Lung (tissue), 12 donors: ENCODE results near the gene DNAH1. TPM values are rescaled to one million over a fixed set of nuclear protein-coding genes. Genes with fewer than 3 reads are reported as not detected.

Experiments used
- ATAC-seq: fragments of 200-7000 bp; cut with Tn5 transposase; one replicate; pipeline ENCODE4 v1.9.1; 2020; ENCODE audit warnings: moderate number of reproducible peaks; ENCODE audit not compliant: insufficient read depth, low FRiP score
- DNase-seq, 3 donors: peaks; one replicate each; pipeline ENCODE4 v3.0.0-alpha.2; 2013 to 2017
- H3K27ac ChIP-seq, 2 donors: one replicate each; pipeline ENCODE4 v1.5.1; 2013; ENCODE audit warnings: mild to moderate bottlenecking in 2 of 2, moderate library complexity in 2 of 2, control low read depth in 1 of 2, inconsistent platforms in 1 of 2, low read depth in 1 of 2, low read length in 1 of 2
- H3K27me3 ChIP-seq, 3 donors: one replicate each; pipeline ENCODE4 v1.5.1; 2013; ENCODE audit warnings: low read length in 2 of 3; ENCODE audit not compliant: control insufficient read depth in 3 of 3, insufficient read depth in 3 of 3
- H3K36me3 ChIP-seq, 4 donors: one replicate each; pipeline ENCODE4 v1.5.1; 2013; ENCODE audit warnings: low read length in 4 of 4, mild to moderate bottlenecking in 1 of 4, moderate library complexity in 1 of 4; ENCODE audit not compliant: control insufficient read depth in 4 of 4, insufficient read depth in 4 of 4
- H3K4me1 ChIP-seq, 5 donors: one replicate each; pipeline ENCODE4 v1.5.1; 2013; ENCODE audit warnings: low read length in 5 of 5, mild to moderate bottlenecking in 2 of 5, moderate library complexity in 1 of 5; ENCODE audit not compliant: control insufficient read depth in 5 of 5, insufficient read depth in 5 of 5
- H3K4me3 ChIP-seq: one replicate; pipeline ENCODE4 v1.5.1; 2013; ENCODE audit warnings: mild to moderate bottlenecking, control low read depth, moderate library complexity
- H3K9ac ChIP-seq, 2 donors: one replicate each; pipeline ENCODE4 v1.5.1; 2013; ENCODE audit warnings: low read length in 2 of 2, control low read depth in 1 of 2; ENCODE audit not compliant: insufficient read depth in 1 of 2
- H3K9me3 ChIP-seq, 4 donors: one replicate each; pipeline ENCODE4 v1.5.1; 2013; ENCODE audit warnings: low read length in 3 of 4, mild to moderate bottlenecking in 1 of 4, moderate library complexity in 1 of 4; ENCODE audit not compliant: control insufficient read depth in 4 of 4, insufficient read depth in 3 of 4
- CTCF ChIP-seq: IDR thresholded peaks from 2 replicates; pipeline ENCODE4 v1.5.1; 2012; ENCODE audit warnings: mild to moderate bottlenecking; ENCODE audit errors: control extremely low read depth, extremely low read depth
- WGBS, 2 donors: extraction: QIAGEN DNeasy Blood & Tissue Kit; methylation state at CpG; one replicate each; pipeline ENCODE4 v1.1.7; 2013; 5-methylcytosine and 5-hydroxymethylcytosine counted together
- polyA plus RNA-seq, 2 donors: library from polyadenylated mRNA; stranded (reverse); fragments of 200-250 nt; gene quantifications; one replicate each; pipeline ENCODE4 v1.2.1, GENCODE V29; 2013
- total RNA-seq, 2 donors: library from RNA; depleted of rRNA in 1 of 2; stranded (reverse); fragments of >200 nt in 1 of 2; gene quantifications; one replicate each; pipeline ENCODE4 v1.2.1, GENCODE V29; 2014 to 2021
- donor health status: control.
- donor health status: control.
- donor health status: Bipolar disorder and iron deficiency.
- donor health status: healthy.
- donor health status: DM: yes; HTN: yes; CAD: no.

Gene DNAH1
- total and polyA plus RNA-seq, 4 donors, result 6.1 to 21.5 (median 11.4) TPM

- Histone ChIP-seq H3K27me3 (no peaks in the 10 kb centered on the region), H3K4me3 (no peak overlapping the region), H3K4me1 (no peaks in the 10 kb centered on the region), H3K9me3 (no peaks in the 10 kb centered on the region), H3K27ac (no peak overlapping the region), H3K36me3 (peaks cover 0 to 25% (median 0%) of the 10 kb centered on the region in 4 donors), H3K9ac (no peak overlapping the region)
- DNase-seq (no peak), ATAC-seq (no peak)
- 93 to 95% methylated on average over 2 of the region's 2 CpGs for WGBS, 2 donors
- TF ChIP-seq CTCF, result no peak
These were observed 71.4 kb downstream of the DNAH1 start for GRCh38 chr3:52387481-52387880.

GRCh38 chr3:52388348-52388821 is 72.3 kb downstream of the DNAH1 start:
- Histone ChIP-seq H3K36me3 (peaks cover 0 to 34% (median 1%) of the 10 kb centered on the region in 4 donors), H3K27me3 (no peaks in the 10 kb centered on the region), H3K9ac (no peak overlapping the region), H3K9me3 (no peaks in the 10 kb centered on the region), H3K4me3 (no peak overlapping the region), H3K4me1 (no peaks in the 10 kb centered on the region), H3K27ac (no peak overlapping the region)
- no peak for TF ChIP-seq CTCF
- DNase-seq, result no peak
- 86 to 89% methylated on average over 17 to 18 of the region's 18 CpGs for WGBS, 2 donors
- no peak for ATAC-seq

GRCh38 chr3:52388933-52389332 is 72.8 kb downstream of the DNAH1 start:
- H3K9ac ChIP-seq, result no peak overlapping the region
- no peak for TF ChIP-seq CTCF
- no peak overlapping the region for H3K27ac ChIP-seq
- 95 to 100% methylated on average over 9 of the region's 9 CpGs for WGBS, 2 donors
- ATAC-seq, result no peak
- DNase-seq, result no peak
- peaks cover 0 to 34% (median 1%) of the 10 kb centered on the region in 4 donors for H3K36me3 ChIP-seq
- H3K27me3 ChIP-seq, result no peaks in the 10 kb centered on the region
- H3K9me3 ChIP-seq, result no peaks in the 10 kb centered on the region
- H3K4me3 ChIP-seq, result no peak overlapping the region
- no peaks in the 10 kb centered on the region for H3K4me1 ChIP-seq

- H3K9me3 ChIP-seq, result no peaks in the 10 kb centered on the region
- WGBS, 2 donors, result 96 to 97% methylated on average over 12 of the region's 12 CpGs
- ATAC-seq (no peak), DNase-seq (no peak)
- no peak overlapping the region for H3K27ac ChIP-seq
- no peak overlapping the region for H3K9ac ChIP-seq
- H3K4me3 ChIP-seq, result no peak overlapping the region
- peaks cover 0 to 37% (median 1%) of the 10 kb centered on the region in 4 donors for H3K36me3 ChIP-seq
- H3K27me3 ChIP-seq, result no peaks in the 10 kb centered on the region
- no peak for TF ChIP-seq CTCF
- no peaks in the 10 kb centered on the region for H3K4me1 ChIP-seq
These were observed 75.0 kb downstream of the DNAH1 start for GRCh38 chr3:52391096-52391495.
